Vagina (tissue), 2 donors: ENCODE results near the gene STS. TPM values are rescaled to one million over a fixed set of nuclear protein-coding genes. Genes with fewer than 3 reads are reported as not detected.

Experiments used
- DNase-seq, 2 donors: peaks; one replicate each; pipeline ENCODE4 v3.0.0-alpha.2; 2017; ENCODE audit errors: extremely low spot score in 2 of 2
- H3K27ac ChIP-seq: fragments of 200-600 bp; sonication (generic); one replicate; pipeline ENCODE4 v1.5.1; 2019
- H3K27me3 ChIP-seq: fragments of 200-600 bp; sonication (generic); one replicate; pipeline ENCODE4 v1.5.1; 2019
- H3K36me3 ChIP-seq, 2 donors: fragments of 200-600 bp; sonication (generic); one replicate each; pipeline ENCODE4 v1.5.1; 2017 to 2019
- H3K4me1 ChIP-seq: fragments of 200-600 bp; sonication (generic); one replicate; pipeline ENCODE4 v1.5.1; 2019
- H3K4me3 ChIP-seq, 2 donors: fragments of 200-600 bp; sonication (generic); 1 replicate in 1 of 2; 2 replicates in 1 of 2; pipeline ENCODE4 v1.5.1; 2016 to 2019
- H3K9me3 ChIP-seq: fragments of 200-600 bp; sonication (generic); one replicate; pipeline ENCODE4 v1.5.1; 2019
- CTCF ChIP-seq, 3 experiments: fragments of 450-650 bp in 2 of 3; fragments of 200-600 bp in 1 of 3; sonication (generic) in 1 of 3; IDR thresholded peaks; one replicate each; pipeline ENCODE4 v1.5.1; 2017 to 2019; ENCODE audit warnings: antibody characterized with exemption in 3 of 3, mild to moderate bottlenecking in 2 of 3, moderate library complexity in 2 of 3
- POLR2A ChIP-seq, 2 donors: fragments of 450-650 bp; IDR thresholded peaks; one replicate each; pipeline ENCODE4 v1.6.1; 2017; ENCODE audit warnings: antibody characterized with exemption in 2 of 2, mild to moderate bottlenecking in 2 of 2, moderate library complexity in 2 of 2
- POLR2AphosphoS5 ChIP-seq, 2 donors: sonication (generic); formaldehyde crosslinking; IDR thresholded peaks; one replicate each; pipeline ENCODE4 v1.9.0; 2017; ENCODE audit warnings: antibody characterized with exemption in 2 of 2, mild to moderate bottlenecking in 2 of 2, low read depth in 1 of 2; ENCODE audit not compliant: insufficient read depth in 1 of 2
- intact Hi-C: fragments of 100-400 bp; cut with DNase I; formaldehyde crosslinking; loops from one replicate; pipeline ENCODE4 v1.15.1; 2023
- total RNA-seq: library from RNA; depleted of rRNA; stranded (reverse); fragments of >200 nt; gene quantifications from one replicate; pipeline ENCODE4 v1.2.3, GENCODE V29; 2016

The STS gene
- total RNA-seq, 1 donor from 2014 or later, result 6.4 TPM

GRCh38 chrX:7159149-7159861, 11.8 kb downstream of the STS start:
- intact Hi-C loops, result no loop called here

GRCh38 chrX:7163146-7163677, 15.7 kb downstream of the STS start:
- Histone ChIP-seq H3K9me3 (no peaks in the 10 kb centered on the region), H3K27me3 (no peaks in the 10 kb centered on the region), H3K4me3 (no peak overlapping the region), H3K4me1 (no peaks in the 10 kb centered on the region), H3K27ac (no peak overlapping the region), H3K36me3 (no peaks in the 10 kb centered on the region)
- TF ChIP-seq CTCF (IDR thresholded peaks at IDR 0.05) (no peak), POLR2A (IDR thresholded peaks at IDR 0.05) (no peak), POLR2AphosphoS5 (IDR thresholded peaks at IDR 0.05; ENCODE audit: insufficient read depth in 1 of 2, low read depth in 1 of 2) (no peak)
- DNase-seq, result no peak
- intact Hi-C loops, result no loop called here

More at GRCh38 chrX:7159149-7159861, 11.8 kb downstream of the STS start:
- H3K27me3 ChIP-seq, result no peaks in the 10 kb centered on the region
- no peaks in the 10 kb centered on the region for H3K4me1 ChIP-seq
- no peak for TF ChIP-seq POLR2AphosphoS5 (IDR thresholded peaks at IDR 0.05; ENCODE audit: insufficient read depth in 1 of 2, low read depth in 1 of 2)
- TF ChIP-seq CTCF (IDR thresholded peaks at IDR 0.05), result no peak
- TF ChIP-seq POLR2A (IDR thresholded peaks at IDR 0.05), result no peak
- DNase-seq, result no peak
- H3K27ac ChIP-seq, result no peak overlapping the region
- H3K4me3 ChIP-seq, result no peak overlapping the region
- no peaks in the 10 kb centered on the region for H3K9me3 ChIP-seq
- no peaks in the 10 kb centered on the region for H3K36me3 ChIP-seq

GRCh38 chrX:7164174-7164573, 16.7 kb downstream of the STS start:
- TF ChIP-seq POLR2AphosphoS5 (IDR thresholded peaks at IDR 0.05; ENCODE audit: insufficient read depth in 1 of 2, low read depth in 1 of 2) (no peak), CTCF (IDR thresholded peaks at IDR 0.05) (no peak), POLR2A (IDR thresholded peaks at IDR 0.05) (no peak)

GRCh38 chrX:7168371-7168770, 20.9 kb downstream of the STS start:
- no peak for TF ChIP-seq POLR2AphosphoS5 (IDR thresholded peaks at IDR 0.05; ENCODE audit: insufficient read depth in 1 of 2, low read depth in 1 of 2)
- no peak for TF ChIP-seq CTCF (IDR thresholded peaks at IDR 0.05)
- no peak for TF ChIP-seq POLR2A (IDR thresholded peaks at IDR 0.05)
- Histone ChIP-seq H3K4me3 (no peak overlapping the region), H3K27ac (no peak overlapping the region), H3K4me1 (no peaks in the 10 kb centered on the region), H3K36me3 (no peaks in the 10 kb centered on the region), H3K27me3 (no peaks in the 10 kb centered on the region), H3K9me3 (no peaks in the 10 kb centered on the region)
- intact Hi-C loops, result no loop called here
- DNase-seq, result no peak

More at GRCh38 chrX:7164174-7164573, 16.7 kb downstream of the STS start:
- no peak for DNase-seq
- intact Hi-C loops, result no loop called here
- Histone ChIP-seq H3K4me1 (no peaks in the 10 kb centered on the region), H3K9me3 (no peaks in the 10 kb centered on the region), H3K4me3 (no peak overlapping the region), H3K36me3 (no peaks in the 10 kb centered on the region), H3K27ac (no peak overlapping the region), H3K27me3 (no peaks in the 10 kb centered on the region)

- Histone ChIP-seq H3K4me3 (no peak overlapping the region), H3K36me3 (no peaks in the 10 kb centered on the region), H3K27me3 (no peaks in the 10 kb centered on the region), H3K27ac (no peak overlapping the region), H3K9me3 (no peaks in the 10 kb centered on the region), H3K4me1 (no peaks in the 10 kb centered on the region)
- intact Hi-C loops, result no loop called here
- TF ChIP-seq CTCF (IDR thresholded peaks at IDR 0.05), result no peak
- TF ChIP-seq POLR2A (IDR thresholded peaks at IDR 0.05), result no peak
- no peak for TF ChIP-seq POLR2AphosphoS5 (IDR thresholded peaks at IDR 0.05; ENCODE audit: insufficient read depth in 1 of 2, low read depth in 1 of 2)
- DNase-seq, result no peak
Observed at GRCh38 chrX:7169627-7170026, 22.1 kb downstream of the STS start.
